HepG2 (cell line): ENCODE data around the gene NEDD4L. TPM values are rescaled to one million over a fixed set of nuclear protein-coding genes. Genes with fewer than 3 reads are reported as not detected.
A peak's percentile ranks its signal among the peaks of the same experiment; 100 is the strongest.

Experiments
- CENPX ChIP-seq: sonication (generic); formaldehyde crosslinking; IDR thresholded peaks from 2 replicates; pipeline ENCODE4 v1.9.0; 2021; ENCODE audit warnings: mild to moderate bottlenecking, missing genetic modification reagents, moderate library complexity
- ELF1 ChIP-seq: sonication (generic); formaldehyde crosslinking; IDR thresholded peaks from 2 replicates; pipeline ENCODE4 v1.4.0; 2020; ENCODE audit warnings: missing genetic modification reagents
- FOXA1 ChIP-seq, 2 experiments: fragments of 450-650 bp in 1 of 2; sonication (generic) in 1 of 2; formaldehyde crosslinking in 1 of 2; IDR thresholded peaks; 2 replicates each; pipeline versions ENCODE4 v1.4.0 to v1.6.1; 2016 to 2020; ENCODE audit warnings: missing genetic modification reagents in 1 of 2
- HBP1 ChIP-seq: IDR thresholded peaks from 2 replicates; pipeline ENCODE4 v1.6.1; 2016; ENCODE audit warnings: low read depth, control low read depth
- IKZF4 ChIP-seq: sonication (generic); formaldehyde crosslinking; IDR thresholded peaks from 2 replicates; pipeline ENCODE4 v1.5.1; 2020; ENCODE audit warnings: borderline replicate concordance, mild to moderate bottlenecking, low read depth, missing genetic modification reagents; ENCODE audit errors: not compliant biosample characterization
- ISL2 ChIP-seq: sonication (generic); formaldehyde crosslinking; IDR thresholded peaks from 2 replicates; pipeline ENCODE4 v1.5.0; 2020; ENCODE audit warnings: missing genetic modification reagents
- NFYC ChIP-seq: IDR thresholded peaks from 2 replicates; pipeline ENCODE4 v1.6.1; 2016; ENCODE audit warnings: missing genetic modification reagents, missing compliant biosample characterization
- PAWR ChIP-seq: sonication (generic); formaldehyde crosslinking; IDR thresholded peaks from 2 replicates; pipeline ENCODE4 v1.4.0; 2020; ENCODE audit warnings: missing genetic modification reagents, mild to moderate bottlenecking, borderline replicate concordance
- PHF8 ChIP-seq: sonication (generic); formaldehyde crosslinking; IDR thresholded peaks from 2 replicates; pipeline ENCODE4 v1.5.0; 2020; ENCODE audit warnings: missing genetic modification reagents
- TP53 ChIP-seq: sonication (generic); formaldehyde crosslinking; conservative IDR thresholded peaks from 2 replicates; pipeline ENCODE4 v1.4.0; 2020; ENCODE audit warnings: missing genetic modification reagents
- ZC3H13 ChIP-seq: sonication (generic); formaldehyde crosslinking; IDR thresholded peaks from 2 replicates; pipeline ENCODE4 v1.8.1; 2023; ENCODE audit warnings: mild to moderate bottlenecking, missing genetic modification reagents, moderate library complexity
- ZFP91 ChIP-seq: sonication (generic); formaldehyde crosslinking; IDR thresholded peaks from 2 replicates; pipeline ENCODE4 v1.9.0; 2022; ENCODE audit warnings: missing genetic modification reagents, mild to moderate bottlenecking, borderline replicate concordance
- ZNF256 ChIP-seq: sonication (generic); formaldehyde crosslinking; conservative IDR thresholded peaks from 2 replicates; pipeline ENCODE4 v1.4.0; 2020; ENCODE audit warnings: missing genetic modification reagents
- ZNF276 ChIP-seq: sonication (generic); formaldehyde crosslinking; IDR thresholded peaks from 2 replicates; pipeline ENCODE4 v1.4.0; 2020; ENCODE audit warnings: mild to moderate bottlenecking, low read depth, missing genetic modification reagents
- ZNF687 ChIP-seq: sonication (generic); formaldehyde crosslinking; IDR thresholded peaks from 2 replicates; pipeline ENCODE4 v1.5.1; 2020; ENCODE audit warnings: mild to moderate bottlenecking, missing genetic modification reagents, moderate library complexity
- ZNF841 ChIP-seq: sonication (generic); formaldehyde crosslinking; IDR thresholded peaks from 2 replicates; pipeline ENCODE4 v1.8.1; 2023; ENCODE audit warnings: missing genetic modification reagents, borderline replicate concordance
- ZSCAN25 ChIP-seq: sonication (generic); formaldehyde crosslinking; IDR thresholded peaks from 2 replicates; pipeline ENCODE4 v1.8.0; 2022; ENCODE audit warnings: mild to moderate bottlenecking, missing genetic modification reagents
- polyA plus RNA-seq, 8 experiments: library from polyadenylated mRNA; depleted of rRNA in 3 of 8; stranded (reverse) in 7 of 8; unstranded in 1 of 8; fragments of >200 nt; fragmentation: Illumina TruSeq in 4 of 8; extraction: Trizol in 4 of 8; gene quantifications; 2 replicates each; pipeline versions ENCODE4 v1.2.1 to v1.2.3, GENCODE V29; 2011 to 2016; ENCODE audit warnings: low read depth in 4 of 8, missing spikeins in 1 of 8, mixed read lengths in 1 of 8; ENCODE audit not compliant: insufficient read depth in 1 of 8
- total RNA-seq, 5 experiments: library from RNA; depleted of rRNA; stranded (reverse); fragments of >200 nt; fragmentation: Illumina TruSeq; extraction: Trizol; gene quantifications; 2 replicates each; pipeline ENCODE4 v1.2.3, GENCODE V29; 2016; ENCODE audit warnings: low read depth in 1 of 5

Gene NEDD4L
- total and polyA plus RNA-seq, 2 of the 13 experiments (the other 11 are each of a cell fraction or from before 2014, with no cell fraction given) = 168 to 390 TPM

GRCh38 chr18:58013241-58014211 lies 30.5 kb upstream of the NEDD4L start (continued):
- no peak for TF ChIP-seq ELF1 (CRISPR knock-in tag)
- no peak for TF ChIP-seq ZNF841 (CRISPR knock-in tag)
- no peak for TF ChIP-seq NFYC (CRISPR knock-in tag)
- no peak for TF ChIP-seq ZFP91
- no peak for TF ChIP-seq TP53 (CRISPR knock-in tag)
- no peak for TF ChIP-seq IKZF4 (CRISPR knock-in tag)
- no peak for TF ChIP-seq ZC3H13 (CRISPR knock-in tag)
- peak; percentile 24; the same call in 1 of the 2 replicates for TF ChIP-seq HBP1 (CRISPR knock-in tag)
- TF ChIP-seq ZNF687 (CRISPR knock-in tag) = no peak
- no peak for TF ChIP-seq ZSCAN25 (CRISPR knock-in tag)
- peak; percentile 95 for TF ChIP-seq FOXA1 (IDR thresholded peaks at IDR 0.05)
- peak; percentile 94 for TF ChIP-seq FOXA1 (CRISPR knock-in tag; IDR thresholded peaks at IDR 0.05)
- peak; percentile 99 for TF ChIP-seq ISL2 (CRISPR knock-in tag)
- TF ChIP-seq CENPX (CRISPR knock-in tag) = no peak
- no peak for TF ChIP-seq ZNF256 (CRISPR knock-in tag)
- 0 out of 2 replicates have a peak, but pooled peaks have one; percentile 32 for TF ChIP-seq ZNF276 (CRISPR knock-in tag)
- no peak for TF ChIP-seq PAWR (CRISPR knock-in tag)
- TF ChIP-seq PHF8 (CRISPR knock-in tag) = no peak
